HG03469 (cell line): ENCODE data around the gene BRINP2.

Experiments used
- ATAC-seq: cut with Tn5 transposase; IDR thresholded peaks from one replicate; pipeline ENCODE4 v1.9.1; 2021; ENCODE audit warnings: mild to moderate bottlenecking, moderate library complexity, moderate number of reproducible peaks; ENCODE audit not compliant: unreplicated experiment

BRINP2 gene

GRCh38 chr1:177216587-177217202, 45.9 kb downstream of the BRINP2 start:
- ATAC-seq, result no peak

- ATAC-seq, result no peak
Measured at GRCh38 chr1:177219554-177220458, 49.0 kb downstream of the BRINP2 start.

GRCh38 chr1:177223359-177223758, 52.6 kb downstream of the BRINP2 start:
- ATAC-seq, result no peak

DNA sequence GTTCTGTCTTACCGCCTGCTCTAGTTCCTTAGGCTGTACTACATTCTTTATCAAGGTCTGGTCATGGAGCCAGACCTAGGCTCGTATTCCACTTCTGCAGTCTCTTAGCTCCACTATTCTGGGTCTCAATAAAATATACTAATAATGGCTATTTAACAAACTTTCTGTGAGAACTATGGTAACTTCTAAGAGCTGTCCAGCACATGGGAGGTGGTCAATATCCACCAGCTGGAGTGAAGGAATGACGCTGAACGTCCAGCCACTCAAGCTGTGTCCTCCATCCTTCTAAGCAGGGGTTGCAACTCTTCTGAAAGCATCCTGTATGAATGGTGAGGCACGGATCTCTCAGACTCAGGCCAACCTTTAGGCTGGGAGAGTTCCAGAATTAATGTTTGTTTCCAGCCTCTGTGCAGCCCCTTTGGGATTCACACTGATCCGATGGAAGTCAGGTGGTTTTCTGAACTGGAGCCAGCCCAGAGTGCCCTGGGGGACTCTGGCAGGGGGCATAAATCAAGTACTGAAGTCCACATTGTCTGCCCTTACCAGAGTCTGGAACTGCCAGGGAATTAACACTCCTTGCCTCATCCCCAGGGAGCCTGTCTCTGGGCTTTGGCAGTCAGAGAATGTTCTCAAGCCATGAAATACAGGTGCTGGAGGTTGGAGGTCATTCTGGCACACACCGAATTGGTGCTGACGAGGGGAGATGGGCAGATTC, 57.4 kb downstream of the BRINP2 start:
- no peak for ATAC-seq

DNA sequence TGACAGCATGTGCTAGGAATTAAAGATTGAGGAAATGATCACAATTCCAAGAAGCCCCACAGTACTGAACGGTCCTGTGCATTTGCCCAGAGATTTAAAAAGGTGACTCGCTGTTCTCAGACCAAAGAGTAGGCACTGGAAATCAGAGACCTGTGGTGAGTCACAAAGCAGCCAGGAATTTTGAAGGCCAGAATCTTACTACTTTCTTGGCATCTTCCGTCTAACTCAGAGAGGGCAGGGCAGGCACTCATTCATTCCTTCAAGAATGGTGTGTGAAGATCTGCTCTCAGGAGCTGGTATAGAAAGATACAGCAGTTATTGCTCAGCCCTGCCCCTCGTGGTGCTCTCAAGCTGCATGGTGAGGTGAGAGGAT, 57.9 kb downstream of the BRINP2 start:
- no peak for ATAC-seq

DNA sequence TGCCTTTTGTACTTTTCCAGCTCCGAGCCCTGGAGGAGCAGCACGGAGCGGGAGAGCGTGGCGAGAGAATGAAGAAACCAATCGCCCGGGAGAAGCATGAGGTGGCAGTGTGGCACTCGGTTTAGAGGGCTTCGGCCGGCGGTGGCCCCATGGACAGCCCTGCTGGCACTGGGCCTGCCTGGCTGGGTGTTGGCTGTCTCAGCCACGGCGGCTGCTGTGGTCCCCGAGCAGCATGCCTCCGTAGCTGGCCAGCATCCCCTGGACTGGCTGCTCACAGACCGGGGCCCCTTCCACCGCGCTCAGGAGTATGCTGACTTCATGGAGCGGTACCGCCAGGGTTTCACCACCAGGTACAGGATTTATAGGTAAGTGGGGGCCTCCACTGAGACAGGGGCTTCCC, 59.0 kb downstream of the BRINP2 start:
- ATAC-seq, result no peak

DNA sequence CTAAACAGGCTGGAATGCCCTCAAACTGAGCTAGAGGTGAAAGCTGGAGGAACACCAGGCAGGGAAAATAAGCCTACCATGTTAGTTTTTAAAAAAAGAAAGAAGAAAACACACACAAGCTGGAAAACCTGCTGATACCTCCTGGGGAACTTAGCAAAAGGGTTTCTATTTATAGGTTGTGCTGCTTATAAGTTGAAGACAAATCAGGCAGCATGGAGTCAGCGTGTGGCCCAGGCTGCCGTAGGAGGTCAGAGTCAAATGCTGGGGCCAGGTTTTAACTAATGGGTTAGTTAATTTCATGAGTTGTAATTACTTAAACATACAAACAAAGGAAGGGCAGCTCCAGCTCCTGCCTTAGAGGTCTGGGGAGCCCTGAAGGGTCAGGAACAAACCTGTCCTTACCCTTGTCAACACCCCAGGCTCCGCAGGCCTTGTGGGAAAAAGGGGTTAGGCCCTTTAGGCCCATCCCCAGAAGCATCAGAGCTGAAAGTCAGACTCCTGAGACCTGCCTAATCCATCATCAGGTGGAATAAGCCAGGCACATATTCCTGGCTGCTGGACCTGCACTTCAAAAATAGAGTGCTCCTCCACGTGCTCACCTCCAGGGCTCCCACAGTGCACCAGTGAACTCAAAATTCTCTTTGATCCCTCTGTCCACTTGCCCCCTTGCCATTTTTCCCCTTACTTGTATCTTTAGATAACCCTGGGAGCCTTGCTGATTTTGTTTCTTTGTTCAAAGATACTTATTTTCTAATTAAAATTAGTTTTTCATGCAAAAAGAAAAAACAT, 59.7 kb downstream of the BRINP2 start:
- no peak for ATAC-seq

- ATAC-seq, result no peak
Measured at GRCh38 chr1:177235350-177235749, 64.6 kb downstream of the BRINP2 start.

DNA sequence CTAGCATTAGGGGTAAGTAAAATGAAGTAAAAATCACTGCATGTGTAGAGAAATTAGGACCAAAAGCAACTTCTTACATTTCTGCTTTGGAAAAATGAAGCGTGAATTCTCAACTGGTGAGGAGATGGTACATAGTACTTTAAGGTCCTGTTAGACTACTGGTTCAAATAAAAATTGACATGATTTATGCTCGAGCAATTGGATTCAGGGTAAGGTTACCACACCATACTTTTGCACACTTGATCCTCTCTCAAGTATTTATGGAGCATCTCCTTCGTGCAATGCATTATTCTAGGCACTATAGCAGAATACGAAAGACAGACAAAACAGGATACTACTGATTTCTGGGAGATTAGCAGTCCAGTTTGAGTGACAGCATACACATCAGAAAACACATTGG, 66.2 kb downstream of the BRINP2 start:
- no peak for ATAC-seq

- ATAC-seq, result no peak
Measured at GRCh38 chr1:177238967-177239366, 68.2 kb downstream of the BRINP2 start.

DNA sequence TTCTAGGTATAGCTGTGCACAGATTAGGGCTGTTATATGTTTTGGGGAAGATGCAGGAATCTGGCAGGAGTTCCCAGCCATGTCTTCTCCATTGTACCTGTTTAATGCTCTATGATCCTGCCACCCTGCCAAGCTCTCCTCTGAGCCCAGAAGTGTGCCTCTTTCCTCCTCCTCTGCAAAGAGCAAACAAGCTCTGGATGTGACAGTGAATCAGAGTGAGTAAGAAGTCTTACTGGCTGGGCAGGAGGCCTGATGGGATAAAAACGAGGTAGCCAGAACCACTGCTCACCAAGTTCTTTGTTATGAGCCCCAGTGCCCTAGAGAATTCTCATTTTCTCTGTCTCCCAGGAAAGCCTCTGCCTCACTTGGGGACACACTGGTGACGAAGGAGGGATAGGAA, 69.0 kb downstream of the BRINP2 start:
- no peak for ATAC-seq

GRCh38 chr1:177243773-177244172, 73.0 kb downstream of the BRINP2 start:
- ATAC-seq, result no peak

DNA sequence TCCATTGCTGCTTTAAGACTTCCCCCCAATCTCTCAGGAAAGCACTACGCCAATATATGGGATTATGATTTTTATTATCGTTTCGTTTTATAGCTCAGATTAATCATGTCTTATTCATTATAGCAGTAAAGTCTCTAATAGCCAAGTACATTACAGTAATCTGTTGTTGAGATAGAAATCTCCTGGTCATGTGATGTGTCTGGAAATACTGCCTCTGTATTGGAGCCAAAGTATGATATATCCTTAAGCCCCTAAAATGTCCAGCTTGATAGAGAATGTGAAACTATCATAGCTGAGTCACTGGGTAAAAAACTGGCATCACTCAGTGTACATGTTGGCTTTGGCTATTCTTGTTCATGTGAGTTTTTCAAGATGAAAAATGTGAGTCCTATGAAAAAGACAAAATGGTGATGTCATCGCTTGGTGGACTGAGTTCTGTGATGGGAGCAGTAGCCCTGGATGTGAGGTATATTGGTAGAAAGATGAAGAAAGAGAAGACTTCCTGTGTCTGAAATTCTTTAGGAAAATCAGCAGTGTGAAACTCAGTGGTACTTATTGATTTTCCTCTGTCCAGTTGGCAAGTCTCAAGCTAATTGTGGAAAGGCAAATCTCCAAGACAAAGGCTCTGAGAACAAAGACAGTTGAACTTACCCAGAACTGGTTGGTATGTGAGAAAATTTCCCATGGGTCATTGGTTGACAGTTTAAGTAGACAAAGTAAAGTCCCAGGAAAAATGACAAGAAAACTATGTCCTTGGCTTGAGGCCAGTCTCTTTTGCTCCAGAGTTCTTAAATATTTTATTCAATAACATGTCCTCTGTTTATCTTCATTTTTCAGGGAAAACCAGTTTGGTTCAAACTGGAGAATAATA, 76.2 kb downstream of the BRINP2 start:
- ATAC-seq, result no peak

- no peak for ATAC-seq
Measured at GRCh38 chr1:177247623-177248176, 76.9 kb downstream of the BRINP2 start.

DNA sequence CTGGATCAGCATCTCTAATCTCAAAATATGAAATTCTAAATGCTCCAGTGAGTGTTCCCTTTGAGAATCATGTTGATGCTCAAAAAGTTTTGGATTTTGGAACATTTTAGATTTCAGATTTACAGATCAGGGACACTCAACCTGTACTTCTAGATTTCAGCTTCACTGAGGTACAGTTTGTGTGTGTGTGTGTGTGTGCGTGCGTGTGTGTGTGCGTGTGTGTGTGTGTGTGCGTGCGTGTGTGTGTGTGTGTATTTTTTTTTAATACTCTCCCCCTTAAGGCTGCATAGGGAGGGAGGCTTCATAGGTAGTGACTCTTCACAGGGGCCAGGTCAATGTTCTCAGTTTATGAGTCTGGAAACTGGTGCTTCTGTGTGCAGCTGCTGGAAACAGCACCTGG, 77.5 kb downstream of the BRINP2 start:
- no peak for ATAC-seq

GRCh38 chr1:177249231-177249630, 78.5 kb downstream of the BRINP2 start:
- ATAC-seq, result no peak

DNA sequence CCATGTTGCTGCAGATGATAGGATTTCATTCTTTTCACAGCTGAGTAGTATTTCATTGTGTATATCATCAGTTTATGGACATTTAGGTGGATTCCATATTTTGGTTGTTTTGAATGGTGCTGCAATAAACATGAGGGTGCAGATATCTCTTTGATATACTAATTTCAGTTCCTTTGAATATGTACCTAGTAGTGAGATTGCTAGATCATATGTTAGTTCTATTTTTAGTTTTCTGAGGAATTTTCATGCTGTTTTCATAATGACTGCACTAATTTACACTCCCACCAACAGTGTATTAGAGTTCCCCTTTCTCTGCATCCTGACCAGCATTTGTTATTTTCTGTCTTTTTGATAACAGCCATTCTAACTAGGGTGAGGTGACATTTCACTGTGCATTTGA, 82.1 kb downstream of the BRINP2 start:
- no peak for ATAC-seq

GRCh38 chr1:177255411-177255810, 84.7 kb downstream of the BRINP2 start:
- no peak for ATAC-seq

DNA sequence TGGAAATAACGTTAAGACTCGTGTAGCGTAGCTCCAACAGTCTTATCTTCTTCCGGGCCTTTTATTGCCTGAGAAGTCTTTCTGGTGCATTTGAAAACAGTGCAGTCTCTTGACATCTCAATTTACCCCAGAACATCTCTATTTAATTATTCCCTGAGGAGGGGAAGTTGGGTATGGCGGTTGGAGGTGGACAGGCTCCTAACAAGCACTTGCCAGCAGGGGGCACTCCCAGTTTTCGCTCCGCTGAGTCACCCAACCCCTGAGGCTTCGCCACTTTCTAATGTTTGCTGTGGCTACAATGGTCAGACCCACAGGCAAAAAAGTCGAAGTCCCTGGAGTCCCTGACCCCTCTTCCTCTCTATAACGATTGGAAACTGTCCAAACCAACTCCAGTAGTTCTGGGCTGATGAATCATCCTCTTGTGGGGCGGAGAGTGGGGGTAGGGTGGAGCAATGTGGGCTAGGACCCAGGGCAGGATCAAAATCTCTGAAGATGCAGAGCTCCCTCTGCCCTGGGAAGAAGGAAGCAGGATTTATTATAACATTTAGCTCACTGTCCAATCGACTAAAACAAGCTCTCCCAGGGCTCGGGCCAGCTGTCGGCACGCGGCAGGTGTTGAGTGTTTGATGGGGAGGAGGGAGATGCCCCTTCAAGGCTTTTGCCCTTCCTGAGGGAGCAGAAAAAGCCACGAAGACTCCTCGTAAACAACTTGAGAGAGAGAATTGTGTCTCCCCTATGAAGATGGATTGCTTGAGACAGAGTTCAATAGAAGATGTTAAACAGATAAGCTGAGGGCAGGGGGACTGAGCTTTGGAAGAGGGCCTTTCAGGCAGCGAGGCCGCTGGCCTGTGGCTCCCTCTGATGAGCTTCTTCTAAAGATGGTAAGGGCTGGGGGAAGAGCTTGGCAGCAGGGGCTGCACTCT, 85.7 kb downstream of the BRINP2 start:
- ATAC-seq, result no peak
